CD4-positive, alpha-beta memory T cell (primary cell): Measurements from ENCODE around the gene PCBP3. TPM values are rescaled to one million over a fixed set of nuclear protein-coding genes. Genes with fewer than 3 reads are reported as not detected.

Source experiments
- CTCF ChIA-PET: fragments of 350-600 bp; sonication (Branson Sonifier 250); formaldehyde crosslinking; loops from one replicate; lab custom pipeline; 2021; ENCODE audit warnings: inconsistent platforms; ENCODE audit not compliant: partially characterized antibody; lab: Charles Lee
- POLR2A ChIA-PET: fragments of 350-600 bp; sonication (Branson Sonifier 250); formaldehyde crosslinking; loops from one replicate; lab custom pipeline; 2021; ENCODE audit not compliant: partially characterized antibody; lab: Charles Lee
- DNase-seq, 5 donors: peaks; one replicate each; pipeline versions ENCODE4 v3.0.0 to v3.0.0-alpha.2; 2020 to 2022; ENCODE audit warnings: mixed read lengths in 1 of 5
- H3K27ac ChIP-seq: one replicate; pipeline ENCODE4 v1.7.0; 2013; ENCODE audit warnings: low read depth, low read length
- H3K27me3 ChIP-seq: 2 replicates; pipeline ENCODE4 v1.7.0; 2013; ENCODE audit warnings: mild to moderate bottlenecking, low read length, moderate library complexity; ENCODE audit not compliant: insufficient read depth
- H3K36me3 ChIP-seq: 2 replicates; pipeline ENCODE4 v1.7.0; 2013; ENCODE audit warnings: mild to moderate bottlenecking, low read length, moderate library complexity; ENCODE audit not compliant: insufficient read depth
- H3K4me1 ChIP-seq: 2 replicates; pipeline ENCODE4 v1.7.0; 2013; ENCODE audit warnings: mild to moderate bottlenecking, low read length, moderate library complexity; ENCODE audit not compliant: insufficient read depth
- H3K4me3 ChIP-seq, 2 donors: one replicate each; pipeline ENCODE4 v1.7.0; 2013; ENCODE audit warnings: low read length in 2 of 2, mild to moderate bottlenecking in 1 of 2
- H3K9me3 ChIP-seq, 2 donors: one replicate each; pipeline ENCODE4 v1.7.0; 2013; ENCODE audit warnings: low read length in 2 of 2, control low read depth in 1 of 2; ENCODE audit not compliant: control insufficient read depth in 1 of 2
- H3K27ac Mint-ChIP-seq, 7 donors: one replicate each; pipeline ENCODE4 v1.8.0; 2020 to 2021; ENCODE audit warnings: mixed read lengths in 7 of 7, mild to moderate bottlenecking in 6 of 7, inconsistent platforms in 3 of 7, moderate library complexity in 3 of 7
- H3K27me3 Mint-ChIP-seq, 2 donors: one replicate each; pipeline ENCODE4 v1.8.0; 2020 to 2021; ENCODE audit warnings: mixed read lengths in 2 of 2
- H3K36me3 Mint-ChIP-seq, 2 donors: one replicate each; pipeline ENCODE4 v1.8.0; 2020 to 2021; ENCODE audit warnings: mixed read lengths in 2 of 2, inconsistent platforms in 1 of 2, mild to moderate bottlenecking in 1 of 2
- H3K4me1 Mint-ChIP-seq, 4 donors: one replicate each; pipeline ENCODE4 v1.8.0; 2020 to 2021; ENCODE audit warnings: mixed read lengths in 4 of 4, mild to moderate bottlenecking in 1 of 4
- H3K4me3 Mint-ChIP-seq, 8 donors: one replicate each; pipeline ENCODE4 v1.8.0; 2020 to 2021; ENCODE audit warnings: mixed read lengths in 8 of 8, mild to moderate bottlenecking in 7 of 8, moderate library complexity in 6 of 8, inconsistent platforms in 3 of 8
- H3K9me3 Mint-ChIP-seq, 8 donors: one replicate each; pipeline ENCODE4 v1.8.0; 2020 to 2021; ENCODE audit warnings: mixed read lengths in 8 of 8, mild to moderate bottlenecking in 5 of 8, inconsistent platforms in 3 of 8, moderate library complexity in 1 of 8
- intact Hi-C: fragments of 100-400 bp; cut with micrococcal nuclease; formaldehyde crosslinking; loops from one replicate; pipeline ENCODE4 v1.15.1; 2023
- polyA plus RNA-seq, 2 donors: library from polyadenylated mRNA; unstranded; fragments of 300-500 nt; fragmentation: Illumina TruSeq; gene quantifications; one replicate each; pipeline ENCODE4 v1.2.3, GENCODE V29; 2021
- total RNA-seq, 2 experiments: library from RNA; stranded (reverse); gene quantifications; one replicate each; pipeline ENCODE4 v1.2.3, GENCODE V29; 2021

PCBP3 gene
- total and polyA plus RNA-seq, 4 experiments from 2014 or later = 0.36 to 1.6 (median 1.0) TPM

GRCh38 chr21:45856906-45857305, 213.4 kb downstream of the PCBP3 start:
- ChIA-PET CTCF (no interaction called here), POLR2A (no interaction called here)
- Histone ChIP-seq H3K36me3 (no peaks in the 10 kb centered on the region), H3K4me3 (no peak overlapping the region), H3K27ac (no peak overlapping the region), H3K4me1 (no peaks in the 10 kb centered on the region), H3K27me3 (no peaks in the 10 kb centered on the region), H3K9me3 (no peaks in the 10 kb centered on the region)
- H3K4me1 Mint-ChIP-seq = no peaks in the 10 kb centered on the region
- no peak overlapping the region for H3K4me3 Mint-ChIP-seq
- H3K27ac Mint-ChIP-seq = no peak overlapping the region
- no peak for DNase-seq
- no peaks in the 10 kb centered on the region for H3K9me3 Mint-ChIP-seq
- H3K27me3 Mint-ChIP-seq = peaks cover 0 to 3% of the 10 kb centered on the region in 2 donors
- peaks cover 0 to 5% of the 10 kb centered on the region in 2 donors for H3K36me3 Mint-ChIP-seq
- intact Hi-C loops = no loop called here

GRCh38 chr21:45857761-45858160, 214.2 kb downstream of the PCBP3 start:
- H3K27ac Mint-ChIP-seq = no peak overlapping the region
- peaks cover 0 to 2% of the 10 kb centered on the region in 2 donors for H3K27me3 Mint-ChIP-seq
- H3K27me3 ChIP-seq = no peaks in the 10 kb centered on the region
- no peaks in the 10 kb centered on the region for H3K9me3 ChIP-seq
- peaks cover 0 to 5% of the 10 kb centered on the region in 2 donors for H3K36me3 Mint-ChIP-seq
- H3K4me1 Mint-ChIP-seq = no peaks in the 10 kb centered on the region
- POLR2A ChIA-PET = no interaction called here
- H3K27ac ChIP-seq = no peak overlapping the region
- no peak for DNase-seq
- H3K4me1 ChIP-seq = no peaks in the 10 kb centered on the region
- no peak overlapping the region for H3K4me3 ChIP-seq
- H3K36me3 ChIP-seq = no peaks in the 10 kb centered on the region
- intact Hi-C loops = no loop called here
- CTCF ChIA-PET = no interaction called here
- no peaks in the 10 kb centered on the region for H3K9me3 Mint-ChIP-seq
- H3K4me3 Mint-ChIP-seq = no peak overlapping the region

GRCh38 chr21:45858180-45858579, 214.7 kb downstream of the PCBP3 start:
- H3K27me3 ChIP-seq = no peaks in the 10 kb centered on the region
- no peaks in the 10 kb centered on the region for H3K36me3 ChIP-seq
- H3K27ac Mint-ChIP-seq = no peak overlapping the region
- no peak overlapping the region for H3K4me3 Mint-ChIP-seq
- CTCF ChIA-PET = no interaction called here
- DNase-seq = no peak
- H3K9me3 Mint-ChIP-seq = no peaks in the 10 kb centered on the region
- intact Hi-C loops = no loop called here
- H3K4me3 ChIP-seq = no peak overlapping the region
- H3K4me1 ChIP-seq = no peaks in the 10 kb centered on the region
- H3K27ac ChIP-seq = no peak overlapping the region
- peaks cover 0 to under 1% of the 10 kb centered on the region in 2 donors for H3K27me3 Mint-ChIP-seq
- H3K4me1 Mint-ChIP-seq = no peaks in the 10 kb centered on the region
- H3K9me3 ChIP-seq = no peaks in the 10 kb centered on the region
- peaks cover 0 to 5% of the 10 kb centered on the region in 2 donors for H3K36me3 Mint-ChIP-seq
- POLR2A ChIA-PET = no interaction called here

GRCh38 chr21:45859041-45859761, 215.7 kb downstream of the PCBP3 start:
- H3K27me3 Mint-ChIP-seq = no peaks in the 10 kb centered on the region
- no peaks in the 10 kb centered on the region for H3K9me3 ChIP-seq
- ChIA-PET CTCF (no interaction called here), POLR2A (no interaction called here)
- no peaks in the 10 kb centered on the region for H3K27me3 ChIP-seq
- H3K4me1 ChIP-seq = no peaks in the 10 kb centered on the region
- H3K36me3 Mint-ChIP-seq = peaks cover 0 to 5% of the 10 kb centered on the region in 2 donors
- intact Hi-C loops = no loop called here
- H3K36me3 ChIP-seq = no peaks in the 10 kb centered on the region
- no peak overlapping the region for H3K27ac ChIP-seq
- H3K9me3 Mint-ChIP-seq = no peaks in the 10 kb centered on the region
- H3K27ac Mint-ChIP-seq = no peak overlapping the region
- DNase-seq = no peak
- no peak overlapping the region for H3K4me3 Mint-ChIP-seq
- no peaks in the 10 kb centered on the region for H3K4me1 Mint-ChIP-seq
- no peak overlapping the region for H3K4me3 ChIP-seq

- no peaks in the 10 kb centered on the region for H3K36me3 ChIP-seq
- H3K36me3 Mint-ChIP-seq = no peaks in the 10 kb centered on the region
- H3K4me1 Mint-ChIP-seq = no peaks in the 10 kb centered on the region
- H3K9me3 ChIP-seq = no peaks in the 10 kb centered on the region
- no peaks in the 10 kb centered on the region for H3K27me3 Mint-ChIP-seq
- H3K27ac Mint-ChIP-seq = no peak overlapping the region
- H3K4me3 ChIP-seq = no peak overlapping the region
- DNase-seq = no peak
- H3K9me3 Mint-ChIP-seq = no peaks in the 10 kb centered on the region
- CTCF ChIA-PET = no interaction called here
- POLR2A ChIA-PET = no interaction called here
- H3K27ac ChIP-seq = no peak overlapping the region
- H3K4me3 Mint-ChIP-seq = no peak overlapping the region
- H3K27me3 ChIP-seq = no peaks in the 10 kb centered on the region
- no peaks in the 10 kb centered on the region for H3K4me1 ChIP-seq
- intact Hi-C loops = no loop called here
Measured at GRCh38 chr21:45859762-45860357, 216.3 kb downstream of the PCBP3 start.

GRCh38 chr21:45860493-45861155, 217.1 kb downstream of the PCBP3 start:
- H3K4me3 Mint-ChIP-seq = no peak overlapping the region
- no peaks in the 10 kb centered on the region for H3K36me3 Mint-ChIP-seq
- H3K4me3 ChIP-seq = no peak overlapping the region
- intact Hi-C loops = no loop called here
- CTCF ChIA-PET = no interaction called here
- no peaks in the 10 kb centered on the region for H3K9me3 ChIP-seq
- no peaks in the 10 kb centered on the region for H3K4me1 Mint-ChIP-seq
- no peaks in the 10 kb centered on the region for H3K27me3 Mint-ChIP-seq
- H3K27ac Mint-ChIP-seq = no peak overlapping the region
- H3K36me3 ChIP-seq = no peaks in the 10 kb centered on the region
- H3K4me1 ChIP-seq = no peaks in the 10 kb centered on the region
- no peak overlapping the region for H3K27ac ChIP-seq
- H3K9me3 Mint-ChIP-seq = no peaks in the 10 kb centered on the region
- no peak for DNase-seq
- POLR2A ChIA-PET = no interaction called here
- H3K27me3 ChIP-seq = no peaks in the 10 kb centered on the region

GRCh38 chr21:45861156-45861870, 217.8 kb downstream of the PCBP3 start:
- CTCF ChIA-PET = no interaction called here
- Histone ChIP-seq H3K9me3 (no peaks in the 10 kb centered on the region), H3K4me1 (no peaks in the 10 kb centered on the region), H3K36me3 (no peaks in the 10 kb centered on the region), H3K4me3 (no peak overlapping the region), H3K27ac (no peak overlapping the region), H3K27me3 (no peaks in the 10 kb centered on the region)
- H3K27ac Mint-ChIP-seq = no peak overlapping the region
- intact Hi-C loops = no loop called here
- no peak for DNase-seq
- POLR2A ChIA-PET = no interaction called here
- no peaks in the 10 kb centered on the region for H3K4me1 Mint-ChIP-seq
- no peaks in the 10 kb centered on the region for H3K36me3 Mint-ChIP-seq
- H3K4me3 Mint-ChIP-seq = no peak overlapping the region
- no peaks in the 10 kb centered on the region for H3K9me3 Mint-ChIP-seq
- no peaks in the 10 kb centered on the region for H3K27me3 Mint-ChIP-seq
